Glomerular endothelial cell (primary cell): ENCODE results near the gene GRM5. TPM values are rescaled to one million over a fixed set of nuclear protein-coding genes. Genes with fewer than 3 reads are reported as not detected.
"Not testable (repeated sequence)": the region's sequence is repeated elsewhere in the genome, so short reads cannot be mapped to it uniquely, and the experiment has no call there.

Experiments used
- DNase-seq: peaks from one replicate; pipeline ENCODE4 v3.0.0-alpha.2; 2011; ENCODE audit warnings: low read depth, low spot score; ENCODE audit errors: extremely low read depth
- total RNA-seq: library from RNA; depleted of rRNA; stranded (reverse); fragments of >200 nt; gene quantifications from 2 replicates; pipeline ENCODE4 v1.2.3, GENCODE V29; 2015

The GRM5 gene
- total RNA-seq, 1 donor from 2014 or later: 0.47 TPM

DNA sequence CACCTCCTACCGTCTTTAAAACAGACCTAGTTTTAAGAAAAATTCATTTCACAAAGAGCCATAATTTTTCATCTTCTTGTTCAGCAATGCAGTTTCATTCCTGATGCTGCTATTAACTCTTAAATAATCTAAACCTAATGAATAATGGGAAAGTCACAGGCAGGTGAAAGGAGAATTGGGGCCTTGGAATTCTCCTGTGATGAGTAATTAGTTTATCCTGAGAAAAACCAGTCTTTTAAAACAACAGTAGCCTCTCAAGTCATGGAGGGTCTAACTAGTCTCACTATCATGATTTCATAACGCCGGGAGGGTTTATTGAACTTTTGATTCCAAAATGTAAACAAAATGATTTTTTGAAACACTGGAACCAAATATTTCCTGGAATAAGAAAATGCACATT lies 86.8 kb downstream of the GRM5 start:
- DNase-seq: not testable (repeated sequence)

GRCh38 chr11:88975441-88975840 lies 90.3 kb downstream of the GRM5 start:
- not testable (repeated sequence) for DNase-seq

GRCh38 chr11:88972210-88972609 lies 93.6 kb downstream of the GRM5 start:
- no peak for DNase-seq

DNA sequence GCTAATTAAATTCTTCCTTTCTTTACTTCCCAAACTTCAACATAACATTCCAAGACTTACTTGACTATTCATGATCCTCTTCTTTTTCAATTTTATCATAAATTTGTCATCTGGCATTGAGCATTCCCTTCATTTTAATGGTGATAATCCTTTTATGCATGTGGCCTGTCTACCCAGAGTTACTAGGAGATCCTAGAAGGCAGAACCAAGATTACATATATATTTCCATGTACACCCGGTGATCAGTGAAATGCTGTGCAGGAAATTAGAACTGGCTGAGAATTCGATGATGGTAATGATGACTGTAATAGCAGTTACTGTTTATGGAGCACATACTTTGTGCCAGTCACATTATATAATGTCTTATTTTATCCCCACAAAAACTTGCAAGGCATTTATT lies 104.2 kb downstream of the GRM5 start:
- DNase-seq: not testable (repeated sequence)

GRCh38 chr11:88959857-88960256 lies 105.9 kb downstream of the GRM5 start:
- not testable (repeated sequence) for DNase-seq

- DNase-seq: no peak
These were observed 114.8 kb downstream of the GRM5 start for GRCh38 chr11:88950975-88951374.

DNA sequence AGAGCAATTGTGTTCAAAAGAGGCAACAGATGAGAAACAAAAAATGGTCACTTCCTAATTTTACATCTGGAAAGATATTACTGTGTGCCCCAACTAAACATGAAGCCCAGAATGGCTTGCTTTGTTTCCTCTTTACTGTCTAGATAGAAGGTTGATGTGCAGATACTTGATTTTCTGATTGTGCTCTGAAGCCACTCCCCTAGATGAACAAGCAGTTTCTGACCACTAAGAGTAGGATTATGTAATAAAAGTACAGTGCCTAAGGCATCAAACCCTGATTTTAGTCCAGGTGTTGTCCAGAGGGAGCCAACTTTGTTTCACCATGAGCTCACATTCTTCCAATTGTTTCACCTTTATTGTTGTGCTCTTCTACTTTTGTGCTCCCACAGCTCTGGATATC lies 116.9 kb downstream of the GRM5 start:
- DNase-seq: not testable (repeated sequence)

DNA sequence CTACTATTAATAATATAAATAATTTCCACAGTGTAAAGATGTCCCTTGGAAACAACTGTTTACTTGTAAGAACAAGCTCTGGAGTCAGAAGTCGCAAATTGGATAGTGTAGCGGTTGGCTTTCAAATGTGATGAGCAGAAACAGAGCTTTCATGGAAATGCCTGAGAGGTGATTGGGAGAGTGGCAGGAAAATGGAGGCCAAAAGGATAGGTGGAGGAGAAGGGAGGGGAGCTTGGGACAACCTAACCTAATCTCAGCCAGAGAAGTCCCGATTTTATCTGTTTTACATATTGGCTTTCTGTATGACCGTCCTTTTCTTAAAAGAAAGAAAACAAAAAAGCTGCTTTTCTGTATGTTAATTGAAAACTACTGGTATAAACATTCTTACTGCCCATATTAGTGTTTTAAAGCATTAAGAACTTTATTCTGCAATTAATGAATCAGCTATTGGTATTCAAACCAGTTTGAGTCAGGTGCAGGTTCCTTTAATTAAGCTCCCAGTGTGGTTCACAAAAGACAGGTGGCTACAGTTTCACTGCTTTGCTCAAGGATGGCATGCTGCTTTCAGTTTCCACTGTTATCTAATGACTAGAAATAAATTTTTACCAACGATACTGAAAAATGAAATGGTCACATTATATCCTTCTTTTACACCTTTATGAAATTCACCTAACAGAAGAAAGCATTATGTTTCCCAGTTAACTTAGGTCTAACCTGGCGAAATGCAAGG lies 117.8 kb downstream of the GRM5 start:
- DNase-seq: not testable (repeated sequence)

DNA sequence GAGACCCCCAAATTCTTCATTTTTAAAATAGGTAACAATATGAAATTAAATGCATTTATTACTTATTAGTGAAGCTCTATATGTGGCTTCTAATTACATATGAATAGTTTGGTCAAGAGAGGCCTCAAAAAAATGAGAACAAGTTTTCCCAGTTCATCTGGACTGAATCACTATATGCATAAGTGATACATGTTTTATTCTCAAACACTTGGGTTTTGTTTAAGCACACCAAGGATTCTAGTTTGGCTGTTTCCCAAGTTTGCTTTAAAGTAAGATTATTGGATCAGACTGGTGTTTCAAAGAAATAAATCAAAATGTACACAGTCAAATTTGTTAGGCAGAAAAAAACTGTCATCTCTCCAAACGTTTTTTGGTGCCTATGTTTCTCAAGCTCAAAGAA lies 136.1 kb downstream of the GRM5 start:
- DNase-seq: not testable (repeated sequence)

DNA sequence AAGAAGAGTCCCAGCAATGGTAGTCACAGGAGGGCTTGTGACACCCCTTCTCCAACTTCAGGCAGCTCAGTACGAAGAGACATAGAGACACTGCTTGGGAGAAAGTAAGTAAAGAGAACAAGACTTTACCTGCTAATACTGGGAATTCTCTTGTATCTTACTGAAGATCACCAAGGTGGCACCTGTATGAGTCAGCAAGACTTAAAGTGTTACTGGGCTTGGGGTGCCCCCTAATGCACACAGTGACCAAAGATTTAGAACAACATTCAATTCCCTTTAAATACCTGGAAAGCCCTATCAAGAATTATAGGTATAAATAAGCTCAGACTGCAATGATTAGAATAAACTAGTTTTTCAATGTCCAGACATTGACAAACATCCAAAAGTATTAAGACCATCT lies 148.7 kb downstream of the GRM5 start:
- DNase-seq: not testable (repeated sequence)

DNA sequence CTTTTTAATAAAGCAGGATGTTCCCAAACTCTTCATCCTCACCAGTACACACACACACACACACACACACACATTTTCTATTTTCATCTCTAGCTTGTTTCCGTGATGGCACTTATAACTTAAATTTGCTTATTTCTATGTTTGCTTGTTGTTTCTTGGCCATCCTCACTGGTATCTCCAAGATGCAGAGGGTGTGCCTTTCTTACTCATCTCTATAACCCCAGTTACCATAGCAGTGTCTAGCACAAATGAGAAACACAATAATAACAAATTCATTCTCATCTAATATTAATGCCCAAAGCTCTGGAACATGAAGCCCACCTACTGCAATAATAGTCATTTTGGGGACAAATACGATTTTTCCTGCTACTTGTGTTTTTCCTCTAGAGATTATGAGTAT lies 156.3 kb downstream of the GRM5 start:
- DNase-seq: no peak

DNA sequence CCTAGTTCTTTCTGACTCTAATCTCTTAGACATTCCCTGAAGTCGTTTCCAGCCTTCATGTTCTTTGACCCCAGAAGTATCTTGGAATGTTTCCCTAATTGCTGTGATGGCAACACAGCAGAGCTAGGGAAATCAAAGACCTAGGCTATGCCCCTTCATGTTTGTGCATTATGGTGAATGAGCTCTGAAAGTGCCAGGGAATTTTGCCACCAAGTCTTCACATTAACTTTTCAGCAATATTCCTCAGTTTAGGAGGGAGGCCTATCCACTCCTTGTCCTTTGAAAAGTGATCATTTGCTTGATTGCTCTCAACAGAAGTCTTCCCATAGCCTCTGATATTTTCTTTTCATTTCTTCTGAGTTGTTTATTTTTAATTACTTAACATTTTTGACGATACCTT lies 164.3 kb downstream of the GRM5 start:
- DNase-seq: not testable (repeated sequence)

DNA sequence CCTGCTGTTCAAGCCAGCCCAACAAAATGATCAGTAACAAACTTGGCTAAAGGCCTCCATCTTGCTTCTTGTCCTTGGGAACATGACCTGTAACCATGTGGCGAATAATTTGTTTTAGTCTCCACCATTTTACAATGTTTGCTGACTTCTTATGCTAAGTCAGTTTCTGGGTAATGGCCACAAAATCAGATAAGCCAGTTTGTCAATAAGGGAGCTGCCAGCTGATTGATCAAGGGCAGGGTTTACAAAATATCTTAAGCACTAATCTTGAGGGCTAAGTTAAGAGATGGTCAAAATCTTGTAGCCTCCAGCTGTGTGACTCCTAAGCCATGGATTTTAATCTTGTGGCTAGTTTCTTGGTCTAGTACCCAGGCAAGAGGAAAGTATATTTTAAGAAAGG lies 176.9 kb downstream of the GRM5 start:
- not testable (repeated sequence) for DNase-seq

- DNase-seq: peak; percentile 14
These were observed 179.0 kb downstream of the GRM5 start for GRCh38 chr11:88886796-88887195.

DNA sequence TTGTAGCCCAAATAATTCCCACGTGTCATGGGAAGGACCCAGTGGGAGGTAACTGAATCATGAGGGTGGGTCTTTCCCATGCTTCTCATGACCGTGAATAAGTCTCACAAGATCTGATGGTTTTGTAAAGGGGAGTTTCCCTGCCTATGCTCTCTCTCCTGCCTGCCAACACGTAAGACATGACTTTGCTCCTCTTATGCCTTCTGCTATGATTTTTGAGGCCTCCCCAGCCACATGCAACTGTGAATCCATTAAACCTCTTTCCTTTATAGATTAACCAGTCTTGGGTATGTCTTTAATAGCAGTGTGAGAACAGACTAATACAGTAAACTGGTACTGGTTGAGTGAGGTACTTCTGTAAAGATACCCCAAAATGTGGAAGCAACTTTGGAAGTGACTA lies 183.0 kb downstream of the GRM5 start:
- DNase-seq: not testable (repeated sequence)

- DNase-seq: no peak
These were observed 204.2 kb downstream of the GRM5 start for GRCh38 chr11:88861618-88862017.

DNA sequence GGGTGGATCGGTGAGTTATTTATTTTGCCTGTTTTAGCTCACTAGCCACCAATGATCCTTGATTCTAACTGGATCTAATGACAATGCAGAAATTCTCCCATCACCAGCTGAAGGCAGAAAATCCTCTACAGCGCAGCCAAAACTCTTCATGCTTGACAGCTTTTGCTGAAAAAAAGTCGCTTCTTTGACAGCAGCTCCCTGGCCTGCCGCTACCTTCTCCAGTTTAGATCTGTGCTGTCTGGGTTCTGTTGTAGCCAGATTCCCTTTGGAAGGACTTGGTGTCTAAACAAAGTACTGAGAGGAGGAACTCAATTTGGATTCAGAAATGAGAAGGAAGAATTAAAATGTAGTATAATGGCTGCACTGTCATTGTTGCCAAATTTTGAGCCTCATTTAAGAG lies 205.4 kb downstream of the GRM5 start:
- DNase-seq: not testable (repeated sequence)

- not testable (repeated sequence) for DNase-seq
These were observed 211.8 kb downstream of the GRM5 start for GRCh38 chr11:88853963-88854362.

DNA sequence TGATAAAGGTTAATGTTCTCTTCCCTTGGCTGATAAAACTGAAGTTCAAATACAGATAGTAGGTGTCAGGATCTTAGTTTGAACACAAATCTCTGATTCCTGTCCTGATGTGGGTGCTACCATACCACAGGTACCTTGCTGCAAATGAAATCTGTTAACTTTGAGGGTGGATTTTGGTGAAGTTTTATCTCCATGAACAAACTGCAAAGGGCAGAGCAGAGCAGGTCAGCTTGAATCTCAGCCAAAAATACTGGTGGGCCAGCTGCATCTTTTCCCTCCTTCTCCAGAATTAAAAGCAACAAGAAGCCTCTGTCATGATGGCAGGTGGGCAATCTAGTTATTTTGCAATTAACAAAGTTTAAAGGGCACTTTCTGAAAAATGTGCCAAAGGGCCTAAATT lies 214.2 kb downstream of the GRM5 start:
- not testable (repeated sequence) for DNase-seq

DNA sequence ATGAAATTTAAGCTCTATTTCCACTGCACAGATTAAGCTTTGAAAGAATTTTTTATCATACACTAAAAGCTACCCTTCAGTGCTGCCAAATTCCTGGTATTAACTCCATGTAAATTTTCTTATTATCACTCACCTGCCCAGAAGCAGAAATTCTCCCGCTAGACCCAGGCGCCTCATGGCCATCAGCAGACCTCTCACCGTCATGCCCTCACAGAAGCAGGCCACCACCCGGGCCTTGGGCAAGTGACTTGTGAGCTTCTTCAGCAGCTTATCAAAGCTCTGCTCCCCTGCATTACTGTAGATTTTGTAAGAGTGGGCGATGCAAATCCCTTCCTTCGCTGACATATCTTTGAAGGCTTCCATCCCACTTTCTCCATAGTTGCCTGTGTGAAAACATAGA lies 216.0 kb downstream of the GRM5 start:
- DNase-seq: not testable (repeated sequence)

DNA sequence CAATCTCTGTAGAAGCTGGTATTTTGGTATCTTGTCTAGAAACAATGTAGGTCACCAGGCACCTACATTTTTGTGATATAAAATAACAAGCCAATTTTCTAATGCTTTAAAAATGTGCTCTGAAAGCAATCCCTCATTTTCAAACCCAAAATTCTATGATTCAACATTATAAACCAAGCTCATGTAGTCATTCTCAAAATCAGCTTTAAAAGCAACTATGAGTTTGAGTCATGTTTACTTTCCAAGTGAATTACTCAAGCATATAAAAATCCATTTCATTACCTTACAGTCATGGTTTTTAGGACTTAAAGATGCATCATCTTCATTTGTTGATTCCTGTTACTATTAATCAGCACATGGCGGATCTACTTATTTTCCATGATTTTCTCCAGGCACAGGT lies 216.4 kb downstream of the GRM5 start:
- DNase-seq: no peak

GRCh38 chr11:88846266-88846665 lies 219.5 kb downstream of the GRM5 start:
- DNase-seq: not testable (repeated sequence)

- DNase-seq: not testable (repeated sequence)
These were observed 220.8 kb downstream of the GRM5 start for GRCh38 chr11:88844941-88845340.
